CD14-positive monocyte (primary cell): ENCODE measurements around the gene DYSF. TPM values are rescaled to one million over a fixed set of nuclear protein-coding genes. Genes with fewer than 3 reads are reported as not detected.
A peak's percentile ranks its signal among the peaks of the same experiment; 100 is the strongest.

ENCODE experiments used
- DNase-seq, 3 donors: peaks; one replicate each; pipeline ENCODE4 v3.0.0-alpha.2; 2011 to 2022
- H2AFZ ChIP-seq: 2 replicates; pipeline ENCODE4 v1.6.0; 2012; ENCODE audit warnings: mild to moderate bottlenecking, low read depth, low read length, inconsistent platforms; ENCODE audit not compliant: insufficient read depth, poor library complexity, severe bottlenecking
- H3K27ac ChIP-seq, 2 donors: 1 replicate in 1 of 2; 2 replicates in 1 of 2; pipeline ENCODE4 v1.5.1; 2012 to 2013; ENCODE audit warnings: low read length in 2 of 2, control low read depth in 1 of 2, inconsistent platforms in 1 of 2, low read depth in 1 of 2, mild to moderate bottlenecking in 1 of 2
- H3K27me3 ChIP-seq, 2 donors: one replicate each; pipeline versions ENCODE4 v1.6.0 to v1.6.1; 2011 to 2013; ENCODE audit warnings: low read length in 2 of 2; ENCODE audit not compliant: control insufficient read depth in 2 of 2, insufficient read depth in 2 of 2
- H3K36me3 ChIP-seq, 2 donors: replicated peaks in 1 of 2; 1 replicate in 1 of 2; 2 replicates in 1 of 2; pipeline versions ENCODE4 v1.5.1 to v1.6.1; 2012 to 2013; ENCODE audit warnings: low read length in 2 of 2, control low read depth in 1 of 2, inconsistent platforms in 1 of 2, mild to moderate bottlenecking in 1 of 2; ENCODE audit not compliant: insufficient read depth in 2 of 2, control insufficient read depth in 1 of 2
- H3K4me1 ChIP-seq, 2 donors: 1 replicate in 1 of 2; 2 replicates in 1 of 2; pipeline versions ENCODE4 v1.5.1 to v1.6.1; 2012 to 2013; ENCODE audit warnings: low read length in 2 of 2, control low read depth in 1 of 2, inconsistent platforms in 1 of 2, mild to moderate bottlenecking in 1 of 2, moderate library complexity in 1 of 2; ENCODE audit not compliant: insufficient read depth in 2 of 2, control insufficient read depth in 1 of 2
- H3K4me2 ChIP-seq: replicated peaks from 2 replicates; pipeline ENCODE3; 2012; ENCODE audit warnings: low read length, moderate library complexity, mild to moderate bottlenecking; ENCODE audit not compliant: poor library complexity, severe bottlenecking; ENCODE audit errors: extremely low read depth
- H3K4me3 ChIP-seq, 3 experiments: fragments of 200-600 bp in 1 of 3; sonication (generic) in 1 of 3; replicated peaks in 1 of 3; 1 replicate in 2 of 3; 2 replicates in 1 of 3; pipeline ENCODE4 v1.5.1; 2011 to 2013; ENCODE audit warnings: low read length in 3 of 3, mild to moderate bottlenecking in 3 of 3, control low read depth in 2 of 3, low read depth in 2 of 3, inconsistent platforms in 1 of 3, moderate library complexity in 1 of 3
- H3K79me2 ChIP-seq: 2 replicates; pipeline ENCODE4 v1.6.0; 2012; ENCODE audit warnings: mild to moderate bottlenecking, control low read depth, inconsistent platforms, low read length, moderate library complexity; ENCODE audit not compliant: insufficient read depth
- H3K9ac ChIP-seq: 2 replicates; pipeline ENCODE4 v1.6.0; 2017; ENCODE audit warnings: low read length, mild to moderate bottlenecking; ENCODE audit not compliant: insufficient read depth, poor library complexity, severe bottlenecking
- H3K9me3 ChIP-seq, 2 donors: replicated peaks in 1 of 2; 1 replicate in 1 of 2; 2 replicates in 1 of 2; pipeline versions ENCODE4 v1.5.1 to v1.6.1; 2012 to 2013; ENCODE audit warnings: low read length in 2 of 2, control low read depth in 1 of 2; ENCODE audit not compliant: control insufficient read depth in 1 of 2, insufficient read depth in 1 of 2
- H4K20me1 ChIP-seq: 2 replicates; pipeline ENCODE4 v1.6.0; 2012; ENCODE audit warnings: mild to moderate bottlenecking, low read length, control low read depth, moderate library complexity; ENCODE audit not compliant: insufficient read depth
- H3K27ac Mint-ChIP-seq, 7 donors: one replicate each; pipeline ENCODE4 v1.8.0; 2020; ENCODE audit warnings: mild to moderate bottlenecking in 7 of 7, mixed read lengths in 7 of 7, moderate library complexity in 6 of 7, inconsistent platforms in 2 of 7
- H3K27me3 Mint-ChIP-seq, 3 donors: one replicate each; pipeline ENCODE4 v1.8.0; 2021 to 2022; ENCODE audit warnings: low read depth in 3 of 3, mild to moderate bottlenecking in 3 of 3, mixed read lengths in 3 of 3, moderate library complexity in 3 of 3, inconsistent platforms in 1 of 3
- H3K36me3 Mint-ChIP-seq, 2 donors: one replicate each; pipeline ENCODE4 v1.8.0; 2020; ENCODE audit warnings: mixed read lengths in 2 of 2, inconsistent platforms in 1 of 2, mild to moderate bottlenecking in 1 of 2
- H3K4me1 Mint-ChIP-seq: one replicate; pipeline ENCODE4 v1.8.0; 2020; ENCODE audit warnings: mild to moderate bottlenecking, mixed read lengths
- H3K4me3 Mint-ChIP-seq, 2 donors: one replicate each; pipeline ENCODE4 v1.8.0; 2020; ENCODE audit warnings: mild to moderate bottlenecking in 2 of 2, mixed read lengths in 2 of 2, moderate library complexity in 1 of 2
- H3K9me3 Mint-ChIP-seq, 7 donors: one replicate each; pipeline ENCODE4 v1.8.0; 2020 to 2022; ENCODE audit warnings: mixed read lengths in 7 of 7, mild to moderate bottlenecking in 6 of 7, moderate library complexity in 6 of 7, inconsistent platforms in 2 of 7
- WGBS: methylation state at CpG from one replicate; pipeline ENCODE4 v1.1.5; 2013; ENCODE audit warnings: missing lambda C conversion rate; ENCODE audit not compliant: insufficient coverage; 5-methylcytosine and 5-hydroxymethylcytosine counted together
- intact Hi-C, 2 donors: fragments of 100-400 bp; cut with micrococcal nuclease; formaldehyde crosslinking; loops; one replicate each; pipeline versions ENCODE4 v1.15.0 to v1.15.1; 2023
- polyA plus RNA-seq, 3 donors: library from polyadenylated mRNA; depleted of rRNA in 1 of 3; unstranded in 2 of 3; stranded (reverse) in 1 of 3; fragments of 300-500 nt in 2 of 3; fragments of >200 nt in 1 of 3; fragmentation: Illumina TruSeq in 2 of 3; gene quantifications; 1 replicate in 2 of 3; 2 replicates in 1 of 3; pipeline ENCODE4 v1.2.3, GENCODE V29; 2012 to 2021
- TF ChIP-seq, protein P1 (sequence below): fragments of 200-600 bp; IDR thresholded peaks from one replicate; pipeline ENCODE4 v1.8.0; 2022; ENCODE audit warnings: antibody characterized with exemption, mild to moderate bottlenecking

The DYSF gene
- polyA plus RNA-seq, 3 donors = 16.1 to 72.5 (median 31.2) TPM

- Histone ChIP-seq H2AFZ (no peak overlapping the region), H4K20me1 (peaks cover 78% of the 10 kb centered on the region), H3K79me2 (no peaks in the 10 kb centered on the region), H3K27ac (no peak overlapping the region), H3K36me3 (peaks cover 80 to 100% of the 10 kb centered on the region in 2 donors), H3K27me3 (no peaks in the 10 kb centered on the region), H3K4me3 (no peak overlapping the region), H3K4me1 (no peaks in the 10 kb centered on the region), H3K9ac (no peak overlapping the region), H3K4me2 (no peak overlapping the region), H3K9me3 (peaks cover 0 to 2% of the 10 kb centered on the region in 2 donors)
- H3K9me3 Mint-ChIP-seq = peaks cover 0 to 10% (median 3%) of the 10 kb centered on the region in 7 donors
- no peaks in the 10 kb centered on the region for H3K4me1 Mint-ChIP-seq
- H3K27ac Mint-ChIP-seq = peak overlapping the region in 1 of 7 donors; percentile 12
- peaks cover 65 to 68% of the 10 kb centered on the region in 2 donors for H3K36me3 Mint-ChIP-seq
- 98% methylated on average over 5 of the region's 7 CpGs for WGBS
- no peak for DNase-seq
- peaks cover 0 to 4% (median 2%) of the 10 kb centered on the region in 3 donors for H3K27me3 Mint-ChIP-seq
- TF ChIP-seq, protein P1, sequence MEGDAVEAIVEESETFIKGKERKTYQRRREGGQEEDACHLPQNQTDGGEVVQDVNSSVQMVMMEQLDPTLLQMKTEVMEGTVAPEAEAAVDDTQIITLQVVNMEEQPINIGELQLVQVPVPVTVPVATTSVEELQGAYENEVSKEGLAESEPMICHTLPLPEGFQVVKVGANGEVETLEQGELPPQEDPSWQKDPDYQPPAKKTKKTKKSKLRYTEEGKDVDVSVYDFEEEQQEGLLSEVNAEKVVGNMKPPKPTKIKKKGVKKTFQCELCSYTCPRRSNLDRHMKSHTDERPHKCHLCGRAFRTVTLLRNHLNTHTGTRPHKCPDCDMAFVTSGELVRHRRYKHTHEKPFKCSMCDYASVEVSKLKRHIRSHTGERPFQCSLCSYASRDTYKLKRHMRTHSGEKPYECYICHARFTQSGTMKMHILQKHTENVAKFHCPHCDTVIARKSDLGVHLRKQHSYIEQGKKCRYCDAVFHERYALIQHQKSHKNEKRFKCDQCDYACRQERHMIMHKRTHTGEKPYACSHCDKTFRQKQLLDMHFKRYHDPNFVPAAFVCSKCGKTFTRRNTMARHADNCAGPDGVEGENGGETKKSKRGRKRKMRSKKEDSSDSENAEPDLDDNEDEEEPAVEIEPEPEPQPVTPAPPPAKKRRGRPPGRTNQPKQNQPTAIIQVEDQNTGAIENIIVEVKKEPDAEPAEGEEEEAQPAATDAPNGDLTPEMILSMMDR = no peak
- intact Hi-C loops = no loop called here
- H3K4me3 Mint-ChIP-seq = no peak overlapping the region
Observed at GRCh38 chr2:71564790-71565189, 111.4 kb downstream of the DYSF start.

GRCh38 chr2:71566372-71566771 lies 113.0 kb downstream of the DYSF start:
- Histone ChIP-seq H3K79me2 (no peaks in the 10 kb centered on the region), H3K36me3 (peaks cover 89 to 100% of the 10 kb centered on the region in 2 donors), H3K27me3 (no peaks in the 10 kb centered on the region), H3K9ac (no peak overlapping the region), H3K4me1 (no peaks in the 10 kb centered on the region), H3K4me3 (no peak overlapping the region), H3K4me2 (no peak overlapping the region), H2AFZ (no peak overlapping the region), H4K20me1 (peaks cover 62% of the 10 kb centered on the region), H3K27ac (no peak overlapping the region), H3K9me3 (peaks cover 8 to 13% of the 10 kb centered on the region in 2 donors)
- Mint-ChIP-seq H3K27ac (no peak overlapping the region), H3K4me3 (no peak overlapping the region), H3K9me3 (peaks cover 2 to 11% (median 3%) of the 10 kb centered on the region in 7 donors), H3K36me3 (peaks cover 57 to 58% of the 10 kb centered on the region in 2 donors), H3K27me3 (peaks cover 0 to 3% (median 2%) of the 10 kb centered on the region in 3 donors), H3K4me1 (no peaks in the 10 kb centered on the region)
- no peak for DNase-seq
- TF ChIP-seq, protein P1 = no peak
- intact Hi-C loops = no loop called here
- WGBS = 83% methylated on average over 8 of the region's 9 CpGs
